Epithelial cell of proximal tubule (primary cell): ENCODE results near the gene TMEM192. TPM values are rescaled to one million over a fixed set of nuclear protein-coding genes. Genes with fewer than 3 reads are reported as not detected.

ENCODE experiments used
- DNase-seq: peaks from one replicate; pipeline ENCODE4 v3.0.0-alpha.2; 2011; ENCODE audit warnings: low read depth
- H3K4me3 ChIP-seq: 2 replicates; pipeline ENCODE4 v1.5.1; 2011; ENCODE audit warnings: low read depth, mild to moderate bottlenecking, low read length
- total RNA-seq: library from RNA; depleted of rRNA; stranded (reverse); fragments of >200 nt; gene quantifications from 2 replicates; pipeline ENCODE4 v1.2.3, GENCODE V29; 2015
- TF ChIP-seq, protein P1 (sequence below): conservative IDR thresholded peaks from 2 replicates; pipeline ENCODE4 v1.5.1; 2012; ENCODE audit warnings: low read depth, mild to moderate bottlenecking, low read length

Gene TMEM192
- total RNA-seq, 1 donor from 2014 or later, result 9.0 TPM

DNA sequence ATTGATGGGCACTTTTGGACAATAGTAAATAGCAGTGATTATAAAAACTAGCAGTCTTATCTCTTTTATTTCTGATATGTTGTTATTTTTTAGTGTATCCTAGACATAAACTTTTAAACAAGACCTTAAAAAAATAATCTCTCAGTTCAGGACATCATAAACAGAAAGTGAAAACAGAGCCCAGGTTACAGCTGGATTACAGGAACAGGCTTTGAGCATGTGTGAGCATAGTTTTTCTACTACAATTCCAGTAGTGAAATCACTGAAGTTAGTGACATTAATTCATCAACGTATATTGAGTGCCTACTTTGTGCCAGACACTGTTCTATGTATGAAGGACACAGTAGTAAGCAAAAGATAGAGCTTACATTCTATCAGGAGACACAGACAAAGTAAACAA is 42.1 kb downstream of the TMEM192 start:
- TF ChIP-seq, protein P1, sequence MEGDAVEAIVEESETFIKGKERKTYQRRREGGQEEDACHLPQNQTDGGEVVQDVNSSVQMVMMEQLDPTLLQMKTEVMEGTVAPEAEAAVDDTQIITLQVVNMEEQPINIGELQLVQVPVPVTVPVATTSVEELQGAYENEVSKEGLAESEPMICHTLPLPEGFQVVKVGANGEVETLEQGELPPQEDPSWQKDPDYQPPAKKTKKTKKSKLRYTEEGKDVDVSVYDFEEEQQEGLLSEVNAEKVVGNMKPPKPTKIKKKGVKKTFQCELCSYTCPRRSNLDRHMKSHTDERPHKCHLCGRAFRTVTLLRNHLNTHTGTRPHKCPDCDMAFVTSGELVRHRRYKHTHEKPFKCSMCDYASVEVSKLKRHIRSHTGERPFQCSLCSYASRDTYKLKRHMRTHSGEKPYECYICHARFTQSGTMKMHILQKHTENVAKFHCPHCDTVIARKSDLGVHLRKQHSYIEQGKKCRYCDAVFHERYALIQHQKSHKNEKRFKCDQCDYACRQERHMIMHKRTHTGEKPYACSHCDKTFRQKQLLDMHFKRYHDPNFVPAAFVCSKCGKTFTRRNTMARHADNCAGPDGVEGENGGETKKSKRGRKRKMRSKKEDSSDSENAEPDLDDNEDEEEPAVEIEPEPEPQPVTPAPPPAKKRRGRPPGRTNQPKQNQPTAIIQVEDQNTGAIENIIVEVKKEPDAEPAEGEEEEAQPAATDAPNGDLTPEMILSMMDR, result no peak
- no peak overlapping the region for H3K4me3 ChIP-seq
- DNase-seq, result no peak

DNA sequence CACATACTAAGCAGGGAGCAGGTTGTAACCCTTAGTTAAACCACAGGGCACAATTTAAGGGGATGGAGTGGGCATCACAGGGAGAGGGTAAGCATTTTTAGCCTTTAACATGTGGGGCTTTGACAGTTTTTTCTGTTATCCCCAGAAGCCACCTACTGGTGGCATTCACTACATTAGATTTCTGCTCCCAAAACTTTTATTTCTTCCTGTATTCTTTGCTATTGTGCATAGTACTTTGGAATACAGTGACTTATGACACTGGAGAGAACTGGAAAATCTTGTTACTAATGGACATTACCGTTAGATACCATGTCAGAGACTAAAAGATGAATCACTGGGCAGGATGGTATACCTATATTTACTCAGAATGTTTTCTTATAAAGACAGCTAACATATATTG is 51.7 kb downstream of the TMEM192 start:
- H3K4me3 ChIP-seq, result no peak overlapping the region
- TF ChIP-seq, protein P1, result peak; percentile 53
- DNase-seq, result no peak

DNA sequence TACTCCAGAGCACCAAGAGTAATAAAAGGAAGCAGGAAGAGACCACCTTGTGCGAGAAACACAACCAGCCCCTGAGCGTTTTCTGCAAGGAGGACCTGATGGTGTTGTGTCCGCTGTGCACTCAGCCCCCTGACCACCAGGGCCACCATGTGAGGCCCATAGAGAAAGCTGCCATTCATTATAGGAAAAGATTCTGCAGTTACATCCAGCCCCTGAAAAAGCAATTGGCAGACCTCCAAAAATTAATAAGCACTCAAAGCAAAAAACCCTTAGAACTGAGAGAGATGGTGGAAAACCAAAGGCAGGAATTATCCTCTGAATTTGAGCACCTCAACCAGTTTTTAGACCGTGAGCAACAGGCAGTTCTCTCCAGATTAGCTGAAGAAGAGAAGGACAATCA is 53.3 kb downstream of the TMEM192 start:
- no peak for DNase-seq
- TF ChIP-seq, protein P1, result no peak
- no peak overlapping the region for H3K4me3 ChIP-seq

DNA sequence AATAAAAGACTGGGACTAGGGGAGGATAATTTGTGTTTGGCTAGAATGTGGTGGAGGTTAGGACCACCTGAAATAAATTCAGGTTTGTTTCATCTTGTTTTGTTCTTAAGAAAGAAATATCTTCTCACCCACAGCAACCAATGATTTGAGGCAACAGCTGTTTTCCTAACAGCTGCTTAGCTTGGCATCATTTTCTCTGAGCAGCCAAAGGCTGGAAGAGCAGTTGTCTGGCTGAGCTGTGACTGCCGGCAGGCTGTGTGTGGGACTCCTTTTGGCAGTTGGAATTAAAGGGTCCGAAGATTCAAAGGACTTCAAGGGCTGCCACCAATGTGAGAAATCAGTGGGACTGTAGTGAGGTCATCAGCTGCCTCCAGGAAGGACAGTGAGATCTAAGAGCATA is 54.0 kb downstream of the TMEM192 start:
- no peak for DNase-seq
- TF ChIP-seq, protein P1, result no peak
- no peak overlapping the region for H3K4me3 ChIP-seq

DNA sequence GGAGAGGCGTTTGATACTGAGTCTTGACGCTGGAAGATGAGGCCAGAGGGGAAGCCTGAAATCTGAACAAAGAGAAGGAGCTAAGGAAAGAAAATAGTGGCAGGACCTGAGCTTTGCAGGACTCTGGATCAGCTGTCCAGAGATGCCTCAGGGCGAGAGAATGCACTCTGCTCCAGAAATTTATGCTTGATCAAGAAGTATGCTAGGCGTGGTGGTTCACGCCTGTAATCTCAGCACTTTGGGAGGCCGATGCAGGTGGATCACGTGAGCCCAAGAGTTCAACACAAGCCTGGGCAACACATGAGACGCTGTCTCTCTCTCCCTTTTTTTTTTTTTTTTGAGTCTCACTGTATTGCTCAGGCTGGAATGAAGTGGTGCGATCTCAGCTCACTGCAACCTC is 57.1 kb downstream of the TMEM192 start:
- TF ChIP-seq, protein P1, result no peak
- no peak overlapping the region for H3K4me3 ChIP-seq
- no peak for DNase-seq

DNA sequence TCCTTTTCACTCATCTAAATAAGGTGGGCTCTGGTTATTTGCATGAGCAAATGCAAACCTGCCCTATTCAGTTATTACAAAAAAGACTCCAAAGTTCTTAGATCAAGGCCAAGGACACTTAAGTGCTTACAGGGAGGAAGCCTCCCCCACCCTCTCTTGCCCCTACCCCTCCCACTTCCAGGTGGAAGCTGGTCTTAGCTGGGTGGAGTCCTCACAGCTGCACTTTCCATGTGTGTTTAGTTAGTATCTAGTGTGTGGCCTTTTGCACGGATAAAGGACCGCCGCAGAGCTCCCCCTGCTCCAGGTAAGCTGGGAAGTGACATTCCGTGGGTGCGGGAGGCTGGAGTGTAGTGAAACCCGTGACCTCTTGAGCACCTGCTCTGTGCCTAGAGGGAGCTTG is 59.0 kb downstream of the TMEM192 start, which contains the start of gene TRIM75:
Gene TRIM75, plus strand, starts transcription at position 222 of the 400 bp plus-strand sequence. CDS start 5,282 bp downstream, outside the sequence.
- TF ChIP-seq, protein P1, result no peak
- H3K4me3 ChIP-seq, result no peak within 1 kb of the TSS
- DNase-seq, result no peak

DNA sequence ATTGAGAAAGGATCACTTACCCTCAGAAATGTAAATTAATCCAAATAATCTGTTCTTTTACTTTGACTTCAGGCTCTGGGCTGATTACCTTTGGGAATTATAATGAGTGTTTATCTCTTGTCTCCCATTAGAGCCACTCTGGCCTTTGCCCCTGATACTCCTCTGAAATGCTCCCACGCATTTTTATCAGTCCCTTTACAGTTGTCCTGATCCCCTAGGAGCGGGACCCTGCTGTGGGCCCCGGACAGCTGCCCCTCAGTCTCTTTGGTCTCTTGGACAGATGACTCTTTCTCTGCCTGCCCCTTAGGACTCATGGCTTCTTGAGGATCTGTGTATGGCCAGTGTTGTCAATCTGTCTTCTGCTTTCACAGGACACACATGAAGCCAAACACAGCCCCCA is 60.0 kb downstream of the TMEM192 start:
- TF ChIP-seq, protein P1, result no peak
- DNase-seq, result no peak
- no peak overlapping the region for H3K4me3 ChIP-seq
